ENCODE results near the gene PACSIN2. TPM values are rescaled to one million over a fixed set of nuclear protein-coding genes. Genes with fewer than 3 reads are reported as not detected.

PACSIN2 gene
- total and polyA plus RNA-seq, 2 experiments from 2014 or later: 36.0 to 43.7 TPM

DNA sequence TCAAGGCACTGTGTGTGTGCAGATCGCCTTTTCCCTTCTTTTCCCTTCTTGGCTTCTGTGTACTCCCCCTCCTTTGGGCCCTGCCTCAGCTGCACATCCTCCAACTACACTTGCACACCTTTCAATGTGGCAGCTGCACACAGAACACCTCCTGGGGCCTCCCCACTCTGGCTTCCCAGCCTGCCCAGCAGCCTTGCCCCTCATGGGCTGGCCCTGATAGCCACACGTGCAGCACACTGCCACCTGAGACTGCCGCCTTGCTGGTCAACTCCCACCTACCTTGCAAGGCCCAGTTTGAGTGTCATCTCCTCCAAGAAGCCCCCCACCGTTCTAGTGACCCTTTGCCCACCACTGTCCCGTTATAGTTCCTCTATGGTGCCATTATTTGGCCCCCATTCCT, 80.6 kb downstream of the PACSIN2 start:
- DNase-seq: no peak
- Histone ChIP-seq H3K9me3 (ENCODE audit: low read depth) (no peaks in the 10 kb centered on the region), H3K4me1 (ENCODE audit: insufficient read depth) (peaks cover 78% of the 10 kb centered on the region), H3K79me2 (ENCODE audit: insufficient read depth) (peaks cover 93% of the 10 kb centered on the region), H3K27me3 (replicated peaks; ENCODE audit: insufficient read depth) (no peaks in the 10 kb centered on the region), H3K27ac (peak overlapping the region; percentile 99), H3K4me3 (no peak overlapping the region), H2AFZ (no peak overlapping the region), H3K9me2 (ENCODE audit: insufficient read depth) (no peaks in the 10 kb centered on the region), H3F3A (ENCODE audit: insufficient read depth) (peaks cover 67% of the 10 kb centered on the region), H3K9ac (peak overlapping the region; percentile 89), H3K36me3 (ENCODE audit: low read depth) (no peaks in the 10 kb centered on the region), H3K4me2 (ENCODE audit: unreplicated experiment) (peak overlapping the region; percentile 81), H4K20me1 (ENCODE audit: insufficient read depth) (no peaks in the 10 kb centered on the region)
- TF ChIP-seq EZH2 (IDR thresholded peaks at IDR 0.05; ENCODE audit: insufficient read depth, poor library complexity, severe bottlenecking): no peak
- no peak for TF ChIP-seq EZH2phosphoT487 (IDR thresholded peaks at IDR 0.05; ENCODE audit: insufficient read depth, low read depth)
- WGBS, 2 experiments (ENCODE audit: low coverage in 1 of 2, low lambda C conversion rate in 2 of 2, missing lambda C conversion rate in 2 of 2): 36 to 47% methylated on average over 5 of the region's 5 CpGs
- in situ Hi-C loops (cut with MboI): no loop called here

DNA sequence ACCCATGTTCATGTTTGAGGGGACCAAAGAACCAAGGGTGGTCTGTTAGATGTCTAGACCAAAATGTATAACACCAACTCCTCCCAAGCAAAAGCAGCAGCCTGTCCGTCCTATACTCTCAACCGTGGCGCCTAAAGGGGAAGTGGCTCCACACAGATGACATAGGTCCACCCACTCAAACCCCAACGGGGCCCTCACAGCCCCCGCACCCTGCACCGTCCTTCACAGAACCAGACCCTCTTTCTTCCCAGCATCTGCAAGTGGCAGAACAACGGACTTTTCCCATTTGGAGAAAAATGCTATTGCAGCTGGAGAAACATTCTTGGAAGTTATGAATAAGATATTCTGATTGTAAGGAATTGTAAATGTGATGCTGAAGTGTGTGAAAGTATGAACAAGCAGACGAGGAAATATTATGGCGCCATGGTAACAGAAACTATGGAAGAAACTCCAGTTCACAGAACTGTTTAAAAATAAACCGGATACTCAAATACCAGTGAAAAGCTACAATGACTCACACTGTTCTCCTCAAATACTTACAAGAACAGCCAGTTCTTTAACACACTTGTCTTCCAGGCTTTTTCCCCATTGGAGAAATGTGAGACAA, 81.4 kb downstream of the PACSIN2 start:
- TF ChIP-seq EZH2 (IDR thresholded peaks at IDR 0.05; ENCODE audit: insufficient read depth, poor library complexity, severe bottlenecking) (no peak), EZH2phosphoT487 (IDR thresholded peaks at IDR 0.05; ENCODE audit: insufficient read depth, low read depth) (no peak)
- Histone ChIP-seq H3K27ac (peak overlapping the region; percentile 99), H3K79me2 (ENCODE audit: insufficient read depth) (peaks cover 93% of the 10 kb centered on the region), H3K36me3 (ENCODE audit: low read depth) (no peaks in the 10 kb centered on the region), H3K4me2 (ENCODE audit: unreplicated experiment) (peak overlapping the region; percentile 81), H3K4me1 (ENCODE audit: insufficient read depth) (peaks cover 78% of the 10 kb centered on the region), H3K4me3 (peak overlapping the region; percentile 57), H3K27me3 (replicated peaks; ENCODE audit: insufficient read depth) (no peaks in the 10 kb centered on the region), H4K20me1 (ENCODE audit: insufficient read depth) (no peaks in the 10 kb centered on the region), H2AFZ (no peak overlapping the region), H3K9me2 (ENCODE audit: insufficient read depth) (no peaks in the 10 kb centered on the region), H3K9ac (peak overlapping the region; percentile 89), H3F3A (ENCODE audit: insufficient read depth) (peaks cover 66% of the 10 kb centered on the region), H3K9me3 (ENCODE audit: low read depth) (no peaks in the 10 kb centered on the region)
- in situ Hi-C loops (cut with MboI): no loop called here
- WGBS, 2 experiments (ENCODE audit: low coverage in 1 of 2, low lambda C conversion rate in 2 of 2, missing lambda C conversion rate in 2 of 2): 1 to 3% methylated on average over 10 of the region's 10 CpGs
- DNase-seq: peak; percentile 97

DNA sequence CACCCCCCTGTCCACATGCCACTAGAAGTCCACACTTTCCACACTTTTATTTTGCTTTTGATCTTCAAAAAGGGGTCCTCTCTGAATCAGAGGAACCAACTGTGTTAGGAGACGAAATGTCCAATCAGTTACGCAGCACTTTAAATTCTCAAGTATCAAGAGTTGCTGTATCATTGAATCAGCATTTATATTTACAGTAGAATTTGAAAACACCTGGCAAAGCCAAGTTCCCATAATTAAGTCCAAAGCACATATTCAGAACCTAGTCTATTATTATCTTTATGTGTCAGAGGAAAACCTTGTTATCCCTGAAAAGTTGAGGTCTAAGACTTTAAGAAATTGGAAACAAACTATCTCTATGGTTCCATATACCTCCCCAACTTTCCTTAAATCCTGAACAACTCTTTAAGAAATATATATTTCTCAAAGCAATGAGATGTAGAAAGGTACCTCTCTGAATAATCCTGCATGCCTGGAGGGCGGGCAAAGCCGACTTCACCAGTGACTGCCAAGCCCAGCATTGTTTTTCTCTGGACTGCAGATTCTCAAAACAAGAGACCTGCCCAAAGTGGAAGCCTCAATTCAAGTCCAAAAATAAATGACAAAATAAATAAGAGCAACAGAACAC, 82.0 kb downstream of the PACSIN2 start:
- 34 to 41% methylated on average over 4 of the region's 4 CpGs for WGBS, 2 experiments (ENCODE audit: low coverage in 1 of 2, low lambda C conversion rate in 2 of 2, missing lambda C conversion rate in 2 of 2)
- Histone ChIP-seq H3K9me2 (ENCODE audit: insufficient read depth) (no peaks in the 10 kb centered on the region), H4K20me1 (ENCODE audit: insufficient read depth) (no peaks in the 10 kb centered on the region), H3K9ac (peak overlapping the region; percentile 89), H3K27ac (peak overlapping the region; percentile 99), H3K36me3 (ENCODE audit: low read depth) (no peaks in the 10 kb centered on the region), H3K4me3 (peak overlapping the region; percentile 57), H3F3A (ENCODE audit: insufficient read depth) (peaks cover 66% of the 10 kb centered on the region), H3K79me2 (ENCODE audit: insufficient read depth) (peaks cover 93% of the 10 kb centered on the region), H3K27me3 (replicated peaks; ENCODE audit: insufficient read depth) (no peaks in the 10 kb centered on the region), H3K4me2 (ENCODE audit: unreplicated experiment) (peak overlapping the region; percentile 81), H3K4me1 (ENCODE audit: insufficient read depth) (peaks cover 72% of the 10 kb centered on the region), H3K9me3 (ENCODE audit: low read depth) (no peaks in the 10 kb centered on the region), H2AFZ (no peak overlapping the region)
- DNase-seq: peak; percentile 58
- in situ Hi-C loops (cut with MboI): no loop called here
- no peak for TF ChIP-seq EZH2 (IDR thresholded peaks at IDR 0.05; ENCODE audit: insufficient read depth, poor library complexity, severe bottlenecking)
- no peak for TF ChIP-seq EZH2phosphoT487 (IDR thresholded peaks at IDR 0.05; ENCODE audit: insufficient read depth, low read depth)

DNA sequence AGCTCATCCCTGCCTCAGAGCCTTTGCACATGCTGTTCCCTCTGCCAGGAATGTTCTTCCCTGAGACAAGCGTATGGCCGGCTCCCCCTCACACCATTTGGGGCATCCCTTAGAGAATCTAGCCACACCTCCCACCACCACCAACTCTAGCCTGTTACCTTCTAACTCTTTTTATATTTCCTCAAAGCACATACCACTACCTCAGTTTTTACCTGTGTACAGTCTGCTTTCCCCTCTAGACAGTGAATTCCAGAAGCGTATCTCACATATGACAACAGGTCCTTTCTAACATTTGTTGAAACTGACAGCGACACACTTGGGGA, 82.8 kb downstream of the PACSIN2 start:
- 87 to 91% methylated on average over 4 of the region's 4 CpGs for WGBS, 2 experiments (ENCODE audit: low coverage in 1 of 2, low lambda C conversion rate in 2 of 2, missing lambda C conversion rate in 2 of 2)

More for the DNA sequence above, 82.8 kb downstream of the PACSIN2 start:
- Histone ChIP-seq H3K4me1 (ENCODE audit: insufficient read depth) (peaks cover 65% of the 10 kb centered on the region), H3K36me3 (ENCODE audit: low read depth) (no peaks in the 10 kb centered on the region), H3K79me2 (ENCODE audit: insufficient read depth) (peaks cover 93% of the 10 kb centered on the region), H3K9ac (peak overlapping the region; percentile 89), H3K9me2 (ENCODE audit: insufficient read depth) (no peaks in the 10 kb centered on the region), H3F3A (ENCODE audit: insufficient read depth) (peaks cover 65% of the 10 kb centered on the region), H2AFZ (no peak overlapping the region), H4K20me1 (ENCODE audit: insufficient read depth) (no peaks in the 10 kb centered on the region), H3K4me3 (no peak overlapping the region), H3K4me2 (ENCODE audit: unreplicated experiment) (peak overlapping the region; percentile 81), H3K27me3 (replicated peaks; ENCODE audit: insufficient read depth) (no peaks in the 10 kb centered on the region), H3K9me3 (ENCODE audit: low read depth) (no peaks in the 10 kb centered on the region), H3K27ac (peak overlapping the region; percentile 99)
- no peak for DNase-seq
- no peak for TF ChIP-seq EZH2 (IDR thresholded peaks at IDR 0.05; ENCODE audit: insufficient read depth, poor library complexity, severe bottlenecking)
- TF ChIP-seq EZH2phosphoT487 (IDR thresholded peaks at IDR 0.05; ENCODE audit: insufficient read depth, low read depth): no peak
- in situ Hi-C loops (cut with MboI): no loop called here

All from GM23248 (cell line).